Measurements from ENCODE around the gene IRF8.
"Not testable (repeated sequence)": the region's sequence is repeated elsewhere in the genome, so short reads cannot be mapped to it uniquely, and the experiment has no call there.

IRF8 gene

GRCh38 chr16:85935391-85935973, 36.5 kb downstream of the IRF8 start:
- DNase-seq (ENCODE audit: low read depth), result no peak
- no peak for TF ChIP-seq CTCF (IDR thresholded peaks at IDR 0.05; ENCODE audit: insufficient read depth, low read depth, low read length, missing control alignments)
- no peak overlapping the region for H3K4me3 ChIP-seq (ENCODE audit: low read length)

- TF ChIP-seq CTCF (IDR thresholded peaks at IDR 0.05; ENCODE audit: insufficient read depth, low read depth, low read length, missing control alignments), result no peak
- H3K4me3 ChIP-seq (ENCODE audit: low read length), result no peak overlapping the region
- DNase-seq (ENCODE audit: low read depth), result no peak
Measured at GRCh38 chr16:85935974-85936760, 37.2 kb downstream of the IRF8 start.

- H3K4me3 ChIP-seq (ENCODE audit: low read length), result no peak overlapping the region
- TF ChIP-seq CTCF (IDR thresholded peaks at IDR 0.05; ENCODE audit: insufficient read depth, low read depth, low read length, missing control alignments), result no peak
- DNase-seq (ENCODE audit: low read depth), result no peak
Measured at GRCh38 chr16:85936816-85937215, 37.9 kb downstream of the IRF8 start.

- TF ChIP-seq CTCF (IDR thresholded peaks at IDR 0.05; ENCODE audit: insufficient read depth, low read depth, low read length, missing control alignments), result no peak
- DNase-seq (ENCODE audit: low read depth), result no peak
- no peak overlapping the region for H3K4me3 ChIP-seq (ENCODE audit: low read length)
Measured at GRCh38 chr16:85940214-85940613, 41.3 kb downstream of the IRF8 start.

- TF ChIP-seq CTCF (IDR thresholded peaks at IDR 0.05; ENCODE audit: insufficient read depth, low read depth, low read length, missing control alignments), result no peak
- no peak for DNase-seq (ENCODE audit: low read depth)
- no peak overlapping the region for H3K4me3 ChIP-seq (ENCODE audit: low read length)
Measured at GRCh38 chr16:85941863-85942644, 43.1 kb downstream of the IRF8 start.

GRCh38 chr16:85942659-85943058, 43.7 kb downstream of the IRF8 start:
- H3K4me3 ChIP-seq (ENCODE audit: low read length); DNase-seq (ENCODE audit: low read depth): not testable (repeated sequence)

- H3K4me3 ChIP-seq (ENCODE audit: low read length), result no peak overlapping the region
- no peak for TF ChIP-seq CTCF (IDR thresholded peaks at IDR 0.05; ENCODE audit: insufficient read depth, low read depth, low read length, missing control alignments)
- DNase-seq (ENCODE audit: low read depth), result no peak
Measured at GRCh38 chr16:85943711-85944110, 44.7 kb downstream of the IRF8 start.
